CD4-positive, alpha-beta memory T cell (primary cell): ENCODE results near the gene MKX. TPM values are rescaled to one million over a fixed set of nuclear protein-coding genes. Genes with fewer than 3 reads are reported as not detected.

ENCODE experiments used
- CTCF ChIA-PET: fragments of 350-600 bp; sonication (Branson Sonifier 250); formaldehyde crosslinking; loops from one replicate; lab custom pipeline; 2021; ENCODE audit warnings: inconsistent platforms; ENCODE audit not compliant: partially characterized antibody; lab: Charles Lee
- POLR2A ChIA-PET: fragments of 350-600 bp; sonication (Branson Sonifier 250); formaldehyde crosslinking; loops from one replicate; lab custom pipeline; 2021; ENCODE audit not compliant: partially characterized antibody; lab: Charles Lee
- DNase-seq, 5 donors: peaks; one replicate each; pipeline versions ENCODE4 v3.0.0 to v3.0.0-alpha.2; 2020 to 2022; ENCODE audit warnings: mixed read lengths in 1 of 5
- H3K27ac ChIP-seq: one replicate; pipeline ENCODE4 v1.7.0; 2013; ENCODE audit warnings: low read depth, low read length
- H3K27me3 ChIP-seq: 2 replicates; pipeline ENCODE4 v1.7.0; 2013; ENCODE audit warnings: mild to moderate bottlenecking, low read length, moderate library complexity; ENCODE audit not compliant: insufficient read depth
- H3K36me3 ChIP-seq: 2 replicates; pipeline ENCODE4 v1.7.0; 2013; ENCODE audit warnings: mild to moderate bottlenecking, low read length, moderate library complexity; ENCODE audit not compliant: insufficient read depth
- H3K4me1 ChIP-seq: 2 replicates; pipeline ENCODE4 v1.7.0; 2013; ENCODE audit warnings: mild to moderate bottlenecking, low read length, moderate library complexity; ENCODE audit not compliant: insufficient read depth
- H3K4me3 ChIP-seq, 2 donors: one replicate each; pipeline ENCODE4 v1.7.0; 2013; ENCODE audit warnings: low read length in 2 of 2, mild to moderate bottlenecking in 1 of 2
- H3K9me3 ChIP-seq, 2 donors: one replicate each; pipeline ENCODE4 v1.7.0; 2013; ENCODE audit warnings: low read length in 2 of 2, control low read depth in 1 of 2; ENCODE audit not compliant: control insufficient read depth in 1 of 2
- H3K27ac Mint-ChIP-seq, 7 donors: one replicate each; pipeline ENCODE4 v1.8.0; 2020 to 2021; ENCODE audit warnings: mixed read lengths in 7 of 7, mild to moderate bottlenecking in 6 of 7, inconsistent platforms in 3 of 7, moderate library complexity in 3 of 7
- H3K27me3 Mint-ChIP-seq, 2 donors: one replicate each; pipeline ENCODE4 v1.8.0; 2020 to 2021; ENCODE audit warnings: mixed read lengths in 2 of 2
- H3K36me3 Mint-ChIP-seq, 2 donors: one replicate each; pipeline ENCODE4 v1.8.0; 2020 to 2021; ENCODE audit warnings: mixed read lengths in 2 of 2, inconsistent platforms in 1 of 2, mild to moderate bottlenecking in 1 of 2
- H3K4me1 Mint-ChIP-seq, 4 donors: one replicate each; pipeline ENCODE4 v1.8.0; 2020 to 2021; ENCODE audit warnings: mixed read lengths in 4 of 4, mild to moderate bottlenecking in 1 of 4
- H3K4me3 Mint-ChIP-seq, 8 donors: one replicate each; pipeline ENCODE4 v1.8.0; 2020 to 2021; ENCODE audit warnings: mixed read lengths in 8 of 8, mild to moderate bottlenecking in 7 of 8, moderate library complexity in 6 of 8, inconsistent platforms in 3 of 8
- H3K9me3 Mint-ChIP-seq, 8 donors: one replicate each; pipeline ENCODE4 v1.8.0; 2020 to 2021; ENCODE audit warnings: mixed read lengths in 8 of 8, mild to moderate bottlenecking in 5 of 8, inconsistent platforms in 3 of 8, moderate library complexity in 1 of 8
- intact Hi-C: fragments of 100-400 bp; cut with micrococcal nuclease; formaldehyde crosslinking; loops from one replicate; pipeline ENCODE4 v1.15.1; 2023
- polyA plus RNA-seq, 2 donors: library from polyadenylated mRNA; unstranded; fragments of 300-500 nt; fragmentation: Illumina TruSeq; gene quantifications; one replicate each; pipeline ENCODE4 v1.2.3, GENCODE V29; 2021
- total RNA-seq, 2 experiments: library from RNA; stranded (reverse); gene quantifications; one replicate each; pipeline ENCODE4 v1.2.3, GENCODE V29; 2021

The MKX gene
- total and polyA plus RNA-seq, 4 experiments from 2014 or later = not detected

DNA sequence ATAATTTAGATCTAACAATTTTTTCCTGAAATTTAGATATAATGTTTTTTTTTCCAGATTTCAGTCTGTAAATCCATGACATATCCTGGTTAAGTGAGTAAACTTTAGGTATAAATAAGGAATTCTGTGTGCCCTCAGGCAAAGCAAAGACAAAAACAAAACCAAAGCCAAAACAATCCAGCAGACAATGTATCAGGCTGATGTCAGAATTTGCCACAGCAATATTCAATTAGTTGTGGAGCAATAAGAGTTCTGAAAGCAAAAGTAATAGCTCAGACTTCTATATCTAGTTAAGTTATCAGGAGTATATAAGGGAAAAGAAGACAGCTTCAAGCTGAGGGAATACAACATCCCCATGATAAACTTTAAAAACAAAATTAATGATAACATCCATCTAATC, 82.0 kb downstream of the MKX start:
- no peak overlapping the region for H3K27ac Mint-ChIP-seq
- Histone ChIP-seq H3K27me3 (peaks cover 7% of the 10 kb centered on the region), H3K9me3 (no peaks in the 10 kb centered on the region), H3K27ac (no peak overlapping the region), H3K4me1 (no peaks in the 10 kb centered on the region), H3K4me3 (no peak overlapping the region), H3K36me3 (no peaks in the 10 kb centered on the region)
- no peaks in the 10 kb centered on the region for H3K36me3 Mint-ChIP-seq
- peaks cover 0 to 2% (median 0%) of the 10 kb centered on the region in 8 donors for H3K9me3 Mint-ChIP-seq
- peaks cover 0 to 4% (median 0%) of the 10 kb centered on the region in 4 donors for H3K4me1 Mint-ChIP-seq
- H3K27me3 Mint-ChIP-seq = peaks cover 13 to 15% of the 10 kb centered on the region in 2 donors
- H3K4me3 Mint-ChIP-seq = no peak overlapping the region
- no peak for DNase-seq
- ChIA-PET CTCF (interaction anchor here (1.1 kb wide), 1 partner anchor 9 kb away, joined by 3 read pairs; no protein-coding TSS in a partner anchor), POLR2A (no interaction called here)
- intact Hi-C loops = no loop called here

- DNase-seq = no peak
- Histone ChIP-seq H3K36me3 (no peaks in the 10 kb centered on the region), H3K4me1 (no peaks in the 10 kb centered on the region), H3K9me3 (no peaks in the 10 kb centered on the region), H3K27ac (no peak overlapping the region), H3K4me3 (no peak overlapping the region), H3K27me3 (peaks cover 7% of the 10 kb centered on the region)
- no peaks in the 10 kb centered on the region for H3K36me3 Mint-ChIP-seq
- ChIA-PET POLR2A (no interaction called here), CTCF (interaction anchor here (0.7 to 2.7 kb wide), 4 partner anchors 9 to 215 kb away, joined by 3 to 11 read pairs (median 6); no protein-coding TSS in a partner anchor)
- peaks cover 0 to 4% (median under 1%) of the 10 kb centered on the region in 4 donors for H3K4me1 Mint-ChIP-seq
- H3K27ac Mint-ChIP-seq = no peak overlapping the region
- peaks cover 15 to 16% of the 10 kb centered on the region in 2 donors for H3K27me3 Mint-ChIP-seq
- intact Hi-C loops = no loop called here
- peaks cover 0 to 3% (median 0%) of the 10 kb centered on the region in 8 donors for H3K9me3 Mint-ChIP-seq
- H3K4me3 Mint-ChIP-seq = no peak overlapping the region
Observed at GRCh38 chr10:27661514-27662286, 83.9 kb downstream of the MKX start.

- Mint-ChIP-seq H3K27ac (no peak overlapping the region), H3K27me3 (peaks cover 13 to 15% of the 10 kb centered on the region in 2 donors), H3K36me3 (no peaks in the 10 kb centered on the region), H3K4me3 (no peak overlapping the region), H3K4me1 (peaks cover 0 to 11% (median 2%) of the 10 kb centered on the region in 4 donors), H3K9me3 (peaks cover 0 to 8% (median 0%) of the 10 kb centered on the region in 8 donors)
- Histone ChIP-seq H3K4me1 (no peaks in the 10 kb centered on the region), H3K4me3 (no peak overlapping the region), H3K27me3 (peaks cover 7% of the 10 kb centered on the region), H3K9me3 (no peaks in the 10 kb centered on the region), H3K27ac (no peak overlapping the region), H3K36me3 (no peaks in the 10 kb centered on the region)
- intact Hi-C loops = no loop called here
- CTCF ChIA-PET = interaction anchor here (1.4 to 2.7 kb wide), 3 partner anchors 8 to 214 kb away, joined by 4 to 11 read pairs (median 9); no protein-coding TSS in a partner anchor
- no peak for DNase-seq
- POLR2A ChIA-PET = no interaction called here
Observed at GRCh38 chr10:27660711-27661110, 84.9 kb downstream of the MKX start.

GRCh38 chr10:27660268-27660667, 85.4 kb downstream of the MKX start:
- Histone ChIP-seq H3K27ac (no peak overlapping the region), H3K9me3 (no peaks in the 10 kb centered on the region), H3K36me3 (no peaks in the 10 kb centered on the region), H3K4me1 (no peaks in the 10 kb centered on the region), H3K27me3 (peaks cover 7% of the 10 kb centered on the region), H3K4me3 (no peak overlapping the region)
- CTCF ChIA-PET = interaction anchor here (2.4 to 2.7 kb wide), 2 partner anchors 9 to 214 kb away, joined by 9 to 11 read pairs; no protein-coding TSS in a partner anchor
- intact Hi-C loops = no loop called here
- Mint-ChIP-seq H3K36me3 (no peaks in the 10 kb centered on the region), H3K4me3 (no peak overlapping the region), H3K4me1 (peaks cover 0 to 11% (median 2%) of the 10 kb centered on the region in 4 donors), H3K27me3 (peaks cover 13 to 15% of the 10 kb centered on the region in 2 donors), H3K9me3 (peaks cover 0 to 8% (median 0%) of the 10 kb centered on the region in 8 donors), H3K27ac (no peak overlapping the region)
- DNase-seq = no peak
- POLR2A ChIA-PET = no interaction called here

DNA sequence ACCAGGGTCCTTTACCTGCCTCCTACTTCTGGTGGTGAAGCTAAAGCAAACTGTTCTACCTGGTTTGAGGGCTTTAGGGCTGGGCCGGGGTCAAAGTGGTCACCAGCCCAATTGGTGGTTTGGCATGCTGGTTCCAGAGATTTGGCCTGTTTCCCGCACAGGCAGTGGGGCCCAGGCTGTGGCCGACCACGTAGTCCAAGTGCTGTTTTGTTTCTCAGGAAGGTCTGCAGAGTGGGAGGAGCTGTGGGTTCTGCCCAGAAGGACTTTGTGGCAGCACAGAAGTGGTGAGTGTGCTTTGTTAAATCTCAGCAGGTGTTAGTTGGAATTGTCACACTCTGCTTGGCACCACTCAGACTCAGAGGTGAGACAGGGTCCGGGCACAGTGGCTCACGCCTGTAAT, 85.8 kb downstream of the MKX start:
- no peak overlapping the region for H3K27ac Mint-ChIP-seq
- Histone ChIP-seq H3K27me3 (peaks cover 7% of the 10 kb centered on the region), H3K36me3 (no peaks in the 10 kb centered on the region), H3K27ac (no peak overlapping the region), H3K9me3 (no peaks in the 10 kb centered on the region), H3K4me1 (no peaks in the 10 kb centered on the region), H3K4me3 (no peak overlapping the region)
- H3K36me3 Mint-ChIP-seq = no peaks in the 10 kb centered on the region
- intact Hi-C loops = no loop called here
- DNase-seq = no peak
- H3K4me3 Mint-ChIP-seq = no peak overlapping the region
- H3K4me1 Mint-ChIP-seq = peaks cover 0 to 11% (median 2%) of the 10 kb centered on the region in 4 donors
- POLR2A ChIA-PET = no interaction called here
- peaks cover 13 to 15% of the 10 kb centered on the region in 2 donors for H3K27me3 Mint-ChIP-seq
- CTCF ChIA-PET = interaction anchor here (2.4 to 2.7 kb wide), 2 partner anchors 9 to 214 kb away, joined by 9 to 11 read pairs; no protein-coding TSS in a partner anchor
- peaks cover 0 to 8% (median 0%) of the 10 kb centered on the region in 8 donors for H3K9me3 Mint-ChIP-seq

GRCh38 chr10:27658788-27659187, 86.8 kb downstream of the MKX start:
- H3K4me1 Mint-ChIP-seq = peaks cover 0 to 11% (median 2%) of the 10 kb centered on the region in 4 donors
- H3K4me3 Mint-ChIP-seq = no peak overlapping the region
- no peaks in the 10 kb centered on the region for H3K36me3 Mint-ChIP-seq
- POLR2A ChIA-PET = no interaction called here
- Histone ChIP-seq H3K4me3 (no peak overlapping the region), H3K36me3 (no peaks in the 10 kb centered on the region), H3K4me1 (no peaks in the 10 kb centered on the region), H3K27ac (no peak overlapping the region), H3K9me3 (no peaks in the 10 kb centered on the region), H3K27me3 (peaks cover 7% of the 10 kb centered on the region)
- peak overlapping the region in 2 of 7 donors; percentile 4 to 68 for H3K27ac Mint-ChIP-seq
- H3K9me3 Mint-ChIP-seq = peaks cover 0 to 8% (median 0%) of the 10 kb centered on the region in 8 donors
- intact Hi-C loops = no loop called here
- peaks cover 6 to 11% of the 10 kb centered on the region in 2 donors for H3K27me3 Mint-ChIP-seq
- DNase-seq = no peak
- CTCF ChIA-PET = interaction anchor here (1.6 to 2.2 kb wide), 6 partner anchors 9 to 218 kb away, joined by 3 to 16 read pairs (median 4); partner anchors contain the start of gene RAB18

DNA sequence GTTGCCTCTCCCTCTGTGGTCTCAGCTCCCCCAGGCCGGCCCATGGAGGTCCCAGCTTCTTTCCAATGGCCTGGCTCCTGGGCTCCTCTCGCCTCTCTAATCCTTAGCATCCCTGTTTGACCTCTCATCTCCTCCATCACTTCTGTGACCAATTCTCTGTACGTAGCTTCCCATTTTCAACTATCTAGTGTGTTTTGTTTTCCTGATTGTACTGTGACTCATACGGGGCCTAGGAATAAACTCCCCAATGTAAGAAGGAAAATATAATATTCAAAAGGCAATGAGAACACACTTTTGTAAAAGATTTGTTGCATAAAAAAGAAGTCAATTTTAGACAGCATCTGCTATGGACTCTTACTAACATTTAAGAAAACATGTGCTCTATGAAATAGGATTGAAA, 90.3 kb downstream of the MKX start:
- Histone ChIP-seq H3K27ac (no peak overlapping the region), H3K9me3 (no peaks in the 10 kb centered on the region), H3K4me3 (no peak overlapping the region), H3K4me1 (no peaks in the 10 kb centered on the region), H3K36me3 (no peaks in the 10 kb centered on the region), H3K27me3 (no peaks in the 10 kb centered on the region)
- no peak for DNase-seq
- peaks cover 0 to 8% (median 0%) of the 10 kb centered on the region in 8 donors for H3K9me3 Mint-ChIP-seq
- peak overlapping the region in 2 of 7 donors; percentile 48 to 68 for H3K27ac Mint-ChIP-seq
- no peaks in the 10 kb centered on the region for H3K36me3 Mint-ChIP-seq
- no peak overlapping the region for H3K4me3 Mint-ChIP-seq
- peaks cover 8 to 9% of the 10 kb centered on the region in 2 donors for H3K27me3 Mint-ChIP-seq
- peaks cover 0 to 9% (median 2%) of the 10 kb centered on the region in 4 donors for H3K4me1 Mint-ChIP-seq
- ChIA-PET POLR2A (no interaction called here), CTCF (interaction anchor here (0.7 to 2.5 kb wide), 14 partner anchors 9 to 210 kb away, joined by 3 to 15 read pairs (median 4); no protein-coding TSS in a partner anchor)
- intact Hi-C loops = no loop called here
